GM21576 (cell line): ENCODE measurements around the gene CYP2W1.

Experiments used
- ATAC-seq: cut with Tn5 transposase; IDR thresholded peaks from one replicate; pipeline ENCODE4 v1.9.1; 2021; ENCODE audit warnings: mild to moderate bottlenecking, moderate library complexity; ENCODE audit not compliant: unreplicated experiment

Gene CYP2W1

DNA sequence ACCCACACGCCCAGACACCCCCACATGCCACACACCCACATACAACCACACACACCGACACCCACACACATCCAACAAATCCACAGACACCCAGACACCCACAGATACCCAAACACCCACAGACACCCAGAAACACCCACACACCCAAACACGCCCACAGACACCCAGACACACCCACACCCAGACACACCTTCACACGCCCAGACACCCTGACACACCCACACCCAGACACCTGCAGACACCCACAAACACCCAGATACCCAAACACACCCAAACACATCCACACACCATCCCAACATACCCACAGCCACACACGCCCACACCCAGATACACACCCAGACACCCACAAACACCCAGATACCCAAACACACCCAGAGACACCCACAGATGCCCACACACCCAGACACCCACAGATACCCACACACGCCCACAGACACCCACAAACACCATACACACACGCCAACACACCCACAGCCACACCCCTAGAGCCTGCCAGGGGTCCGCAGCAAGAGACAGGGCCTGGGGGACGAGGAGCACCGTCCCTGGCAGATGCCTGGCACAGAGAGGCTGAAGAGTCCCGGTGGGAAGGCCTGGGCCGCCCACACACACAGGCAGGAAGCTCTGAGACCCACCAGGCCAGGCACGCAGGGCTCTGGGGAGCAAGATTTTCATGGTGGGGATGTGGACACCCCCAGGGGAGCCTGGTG, 28.5 kb downstream of the CYP2W1 start:
- ATAC-seq = no peak

DNA sequence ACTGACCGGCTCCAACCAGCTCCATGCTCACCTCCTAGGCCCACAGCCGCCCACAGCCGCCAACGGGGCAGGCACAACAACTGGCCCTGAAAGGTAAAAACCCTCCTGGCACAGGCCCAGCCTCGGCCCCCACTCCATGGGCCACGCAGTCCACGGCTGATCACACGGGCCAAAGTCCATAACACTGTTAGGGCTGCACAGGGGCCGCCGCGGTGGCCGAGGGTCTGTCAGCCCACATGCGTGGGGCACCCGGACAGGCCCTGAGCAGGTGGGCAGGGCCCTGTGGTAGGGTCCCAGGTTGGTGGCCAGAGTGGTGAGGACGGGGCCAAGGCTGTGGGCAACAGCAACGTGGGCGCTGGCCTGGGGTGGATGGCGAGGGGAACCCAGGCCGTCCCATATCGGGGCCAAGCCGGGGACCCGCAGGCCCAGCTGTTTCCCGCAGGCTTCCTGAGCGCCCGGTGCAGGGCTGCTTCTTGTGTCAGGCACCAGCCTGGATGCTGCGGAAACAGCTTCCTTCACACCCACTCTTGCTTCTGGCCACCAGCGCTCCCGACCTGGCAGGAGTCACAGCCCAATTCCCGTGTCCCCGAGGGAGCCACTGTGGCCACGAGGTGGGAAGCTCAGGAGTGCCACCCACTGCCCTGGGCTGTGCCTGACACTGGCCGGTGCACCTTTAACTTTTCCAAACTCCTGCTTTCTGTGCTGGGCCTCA, 29.2 kb downstream of the CYP2W1 start:
- ATAC-seq = no peak

DNA sequence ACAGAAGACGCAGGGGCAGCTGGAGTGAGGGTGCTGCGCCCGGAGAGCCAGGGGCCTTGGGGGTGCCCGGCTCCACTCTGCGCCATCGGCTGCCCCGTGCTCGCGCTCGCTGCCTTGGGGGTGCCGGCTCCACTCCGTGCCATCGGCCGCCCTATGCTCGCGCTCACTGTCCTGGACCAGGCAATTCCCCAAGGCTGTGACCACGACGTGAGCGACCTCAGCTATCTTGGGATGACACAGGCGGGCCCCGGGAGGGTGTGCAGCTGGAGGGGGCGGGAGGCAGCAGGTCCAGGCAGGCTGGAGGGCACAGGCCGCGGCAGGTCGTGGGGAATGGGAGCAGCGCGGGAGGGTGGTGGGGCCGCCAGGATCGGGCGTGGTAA, 29.7 kb downstream of the CYP2W1 start:
- no peak for ATAC-seq

DNA sequence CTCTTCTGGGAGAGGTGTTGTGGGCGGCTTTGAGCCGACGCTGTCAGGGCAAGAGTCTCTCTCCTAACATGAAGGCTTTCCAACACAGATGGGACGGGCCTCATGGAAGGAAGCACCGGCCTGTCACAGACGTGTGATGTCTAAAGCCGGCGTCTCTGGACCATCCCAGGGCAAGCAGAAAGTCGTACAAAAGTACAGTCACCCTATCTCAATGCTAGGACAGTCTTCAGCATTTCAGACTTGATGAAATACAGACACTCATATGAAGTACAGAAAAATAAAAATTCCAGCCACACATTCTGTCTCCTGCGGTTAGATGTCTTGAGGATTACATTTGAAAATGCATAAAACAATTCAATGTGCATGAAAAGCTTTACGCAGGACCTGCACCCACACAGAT, 30.6 kb downstream of the CYP2W1 start:
- no peak for ATAC-seq

DNA sequence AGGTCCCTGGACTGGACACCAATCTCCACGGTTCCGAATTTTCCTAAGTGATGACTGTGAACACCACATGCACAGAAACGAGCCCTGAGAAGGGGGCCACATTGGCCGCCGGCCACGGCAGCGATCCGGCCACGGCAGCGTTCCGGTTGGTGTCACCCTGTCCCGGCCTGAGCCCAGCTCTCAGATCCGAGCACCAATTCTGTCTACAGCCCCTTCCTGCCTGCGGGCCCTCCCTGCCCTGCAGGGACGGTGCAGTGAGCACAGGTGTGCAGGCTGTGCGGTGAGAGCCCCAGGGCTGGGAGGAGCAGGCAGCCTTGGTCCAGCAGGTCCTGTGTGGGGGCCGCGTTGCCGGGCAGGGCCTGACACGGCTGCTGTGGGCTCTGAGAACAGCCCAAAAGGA, 31.7 kb downstream of the CYP2W1 start:
- no peak for ATAC-seq

DNA sequence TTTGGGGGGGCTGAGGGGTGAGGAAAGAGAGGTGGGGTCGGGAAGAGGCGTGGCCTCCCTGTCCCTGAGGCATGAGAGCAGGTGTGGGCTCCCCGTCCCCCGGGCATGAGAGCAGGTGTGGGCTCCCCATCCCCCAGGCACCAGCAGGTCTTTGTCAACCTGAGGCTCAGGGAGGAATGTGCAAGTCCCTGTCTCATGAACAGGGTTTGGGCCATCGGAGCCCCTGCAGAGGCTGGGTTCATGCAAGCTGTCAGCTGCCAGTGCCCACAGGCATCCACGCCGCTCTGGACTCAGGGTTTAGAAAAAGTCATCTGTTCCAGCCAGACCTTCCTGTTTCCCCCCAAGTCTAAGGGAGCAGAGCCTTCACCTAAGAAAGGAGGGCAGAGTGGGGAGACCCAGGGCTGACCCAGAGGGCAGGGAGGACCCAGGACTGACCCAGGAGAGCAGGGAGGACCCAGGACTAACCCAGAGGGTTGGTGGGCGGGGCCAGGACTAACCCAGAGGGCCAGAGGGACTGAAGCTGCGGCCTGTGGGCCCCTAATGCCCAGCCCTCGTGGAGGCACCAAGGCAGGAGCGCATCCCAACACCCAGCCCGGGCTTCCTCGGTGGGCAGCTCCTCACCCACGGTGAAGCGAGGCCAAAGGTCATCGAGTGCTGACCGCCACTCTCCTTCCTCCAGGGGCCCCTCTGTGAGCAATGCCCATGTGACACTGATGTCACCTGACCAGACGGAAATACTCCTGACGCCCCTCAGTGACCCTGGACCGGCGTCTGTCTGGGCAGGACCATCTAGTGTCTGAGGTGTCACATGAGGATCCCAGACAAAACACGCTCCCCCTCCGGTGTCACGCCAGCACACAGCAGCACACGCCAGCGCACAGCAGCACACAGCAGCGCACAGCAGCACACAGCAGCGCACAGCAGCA, 32.5 kb downstream of the CYP2W1 start:
- ATAC-seq = no peak

DNA sequence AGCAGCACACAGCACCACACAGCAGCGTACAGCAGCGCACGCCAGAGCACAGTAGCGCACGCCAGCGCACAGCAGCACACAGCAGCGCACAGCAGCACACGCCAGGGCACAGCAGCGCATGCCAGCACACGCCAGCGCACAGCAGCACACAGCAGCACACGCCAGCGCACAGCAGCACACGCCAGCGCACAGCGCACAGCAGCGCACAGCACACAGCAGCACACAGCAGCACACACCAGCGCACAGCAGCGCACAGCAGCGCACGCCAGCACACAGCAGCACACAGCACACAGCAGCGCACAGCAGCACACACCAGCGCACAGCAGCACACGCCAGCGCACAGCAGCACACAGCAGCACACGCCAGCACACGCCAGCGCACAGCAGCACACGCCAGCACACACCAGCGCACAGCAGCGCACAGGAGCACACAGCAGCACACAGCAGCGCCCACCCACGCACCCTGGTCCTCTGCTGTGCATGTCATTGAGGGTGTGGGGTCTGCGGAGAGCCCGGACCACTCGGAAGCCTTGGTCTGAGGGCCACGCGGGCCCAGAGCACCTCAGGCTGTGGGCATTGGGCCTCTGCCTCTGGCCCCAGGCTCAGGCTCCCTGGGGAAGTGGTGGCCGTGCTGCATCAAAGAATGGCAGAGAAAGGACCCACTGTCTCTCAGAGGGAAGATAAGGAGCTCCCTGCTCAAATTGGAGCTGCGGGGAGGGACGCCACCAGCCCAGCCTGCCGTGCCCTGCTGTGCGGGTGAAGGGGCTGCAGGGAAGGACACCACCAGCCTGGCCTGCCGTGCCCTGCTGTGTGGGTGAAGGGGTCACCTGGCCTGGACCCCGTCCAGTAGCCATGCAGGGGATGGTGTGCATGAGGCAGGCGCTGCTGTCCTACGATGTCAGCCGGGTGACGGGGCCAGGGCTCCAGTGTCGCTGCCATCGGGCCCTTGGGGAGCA, 33.9 kb downstream of the CYP2W1 start:
- ATAC-seq = no peak

DNA sequence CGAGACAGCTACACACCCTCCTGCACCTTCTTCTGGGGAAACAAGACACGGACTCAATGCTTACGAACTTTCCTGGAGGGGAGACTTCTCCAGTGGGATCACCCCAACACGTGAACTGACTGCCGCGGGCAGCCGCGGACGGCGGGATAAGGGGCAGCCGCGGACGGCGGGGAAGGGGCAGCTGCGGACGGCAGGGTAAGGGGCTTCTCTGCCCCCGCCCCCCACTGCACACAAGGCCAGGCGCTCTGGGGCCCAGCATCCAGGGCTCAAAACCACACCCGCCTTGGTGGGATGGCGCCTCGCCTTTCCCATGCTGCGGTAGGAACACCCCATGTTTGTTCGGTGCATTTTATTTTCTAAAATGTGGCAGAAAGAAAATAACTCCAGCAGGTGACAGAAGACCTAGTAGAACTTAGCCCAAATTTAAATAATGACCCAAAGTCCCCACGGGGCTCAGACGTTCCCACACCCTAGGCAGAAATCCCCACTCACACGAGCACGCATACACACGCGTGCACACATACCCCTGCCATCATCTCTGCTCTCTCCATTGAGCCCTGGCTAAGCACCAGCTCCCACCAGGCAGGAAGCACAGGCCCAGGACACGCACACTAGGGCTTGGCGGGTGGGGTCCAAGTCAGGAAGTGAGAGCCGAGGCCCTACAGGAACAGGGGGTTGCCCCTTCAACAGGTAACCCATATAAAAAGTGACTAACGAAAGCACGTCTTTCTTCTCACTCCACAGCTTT, 34.8 kb downstream of the CYP2W1 start:
- no peak for ATAC-seq

DNA sequence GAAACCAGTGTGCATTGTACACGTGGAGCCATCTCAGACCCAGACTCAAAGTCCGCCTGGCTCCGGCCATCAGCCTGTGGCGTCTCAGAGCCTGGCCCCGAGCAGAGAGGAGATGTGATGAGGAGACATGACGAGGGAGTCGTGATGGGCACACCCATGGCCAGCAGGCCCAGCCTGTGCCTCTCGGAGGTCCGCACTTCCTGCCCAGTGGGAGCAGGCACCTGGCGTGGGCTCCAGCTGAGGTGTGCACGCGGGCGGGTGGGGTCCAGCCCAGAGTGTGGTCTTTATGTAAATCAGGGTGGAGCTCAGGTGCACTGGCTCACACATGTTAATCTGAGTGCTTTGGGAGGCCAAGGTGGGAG, 35.3 kb downstream of the CYP2W1 start:
- ATAC-seq = no peak

DNA sequence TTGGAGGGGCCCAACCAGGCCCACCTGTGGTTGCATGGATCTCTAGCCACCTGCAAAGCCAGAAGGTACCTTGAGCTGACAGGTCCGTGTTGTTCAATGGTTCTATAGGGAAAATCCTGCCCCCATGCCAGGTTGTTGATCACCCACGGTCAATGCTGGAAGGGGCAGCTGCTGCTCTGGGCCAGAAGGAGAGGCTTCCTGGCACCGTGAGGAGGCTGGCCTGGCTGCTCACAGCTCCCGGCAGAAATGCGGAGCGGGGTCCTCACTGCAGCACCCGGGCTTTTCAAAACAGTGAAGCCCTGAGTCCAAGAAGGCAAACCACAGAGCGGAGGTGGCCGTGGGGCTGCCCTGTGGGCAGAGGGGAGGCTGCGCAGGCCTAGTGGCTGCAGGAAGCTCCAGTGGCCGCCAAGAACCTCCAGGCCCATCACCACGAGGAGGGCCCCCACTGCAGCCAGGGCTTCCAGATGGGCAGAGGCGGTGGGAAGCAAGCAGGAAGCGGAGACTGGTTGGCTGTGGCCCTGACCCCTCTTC, 36.3 kb downstream of the CYP2W1 start:
- ATAC-seq = no peak

DNA sequence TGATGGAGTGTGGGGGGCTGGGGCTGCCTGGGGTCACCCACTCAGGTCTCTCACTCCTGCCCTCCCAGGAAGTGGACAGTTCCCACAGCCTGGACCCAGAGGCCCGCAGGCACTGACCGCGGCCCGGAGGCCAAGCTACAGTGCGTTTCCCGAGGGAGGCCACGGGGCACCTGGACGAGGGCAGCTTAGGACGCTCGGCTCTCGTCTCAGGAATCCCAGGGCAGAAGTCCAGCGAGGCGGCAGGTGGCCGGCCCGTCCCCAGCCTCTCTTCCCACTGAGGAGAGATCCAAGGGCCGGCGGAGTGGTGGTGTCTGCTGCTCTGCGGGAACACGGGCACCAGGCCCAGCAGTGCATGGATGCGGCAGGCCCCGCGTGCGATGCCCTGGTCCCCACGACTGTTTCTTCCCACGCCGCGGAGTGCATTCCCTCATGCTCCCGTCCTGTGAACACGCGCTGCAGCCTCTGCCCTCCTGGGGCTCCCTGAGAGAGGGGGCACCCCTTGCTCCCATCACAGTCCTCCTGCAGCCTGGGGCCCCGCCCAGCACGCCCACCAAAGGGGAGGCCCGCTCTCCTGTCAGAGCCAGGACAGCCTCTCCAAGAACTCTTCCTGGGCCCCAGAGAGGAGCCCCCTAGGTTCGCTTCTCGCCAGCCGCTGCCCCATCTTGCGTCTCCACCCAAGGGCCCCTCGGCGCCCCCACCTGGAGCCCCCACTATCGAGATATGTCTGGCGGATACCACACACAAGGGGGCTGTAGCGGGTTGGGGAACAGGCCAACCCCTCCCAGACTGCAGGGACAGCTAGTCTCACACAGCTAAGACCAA, 37.0 kb downstream of the CYP2W1 start:
- ATAC-seq = no peak

DNA sequence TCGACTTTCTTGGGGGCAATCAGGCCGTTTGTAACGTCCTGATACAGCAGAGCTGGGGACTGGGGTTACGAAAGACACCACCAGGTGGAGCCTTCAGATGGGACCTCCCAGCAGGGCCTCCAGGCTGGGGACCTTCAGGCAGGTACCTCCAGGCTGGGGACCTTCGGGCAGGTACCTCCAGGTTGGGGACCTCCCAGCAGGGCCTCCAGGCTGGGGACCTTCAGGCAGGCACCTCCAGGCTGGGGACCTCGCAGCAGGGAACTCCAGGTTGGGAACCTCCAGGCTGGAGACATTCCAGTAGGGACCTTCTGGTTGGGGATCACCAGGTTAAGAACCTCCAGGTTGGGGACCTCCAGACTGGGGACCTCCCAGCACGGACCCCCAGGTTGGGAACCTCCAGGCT, 37.9 kb downstream of the CYP2W1 start:
- ATAC-seq = no peak

DNA sequence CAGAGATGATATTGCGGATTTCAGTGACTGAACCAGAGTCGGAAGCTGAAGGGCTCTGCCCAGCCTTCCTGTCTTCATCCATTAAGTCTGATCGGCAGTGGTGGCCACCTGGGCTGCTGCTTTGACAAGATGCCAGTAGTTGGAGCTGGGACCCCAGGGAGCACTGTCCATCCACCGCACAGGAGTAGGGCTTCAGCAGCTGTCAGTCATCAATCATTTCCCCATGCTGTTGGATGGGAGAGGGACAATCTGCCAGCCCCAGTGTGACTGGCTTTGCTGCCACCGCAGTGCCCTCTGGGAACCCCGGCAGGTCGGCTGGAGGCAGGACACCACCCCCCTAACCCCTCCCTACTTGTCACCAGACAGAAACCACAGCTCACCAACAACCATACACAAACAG, 38.4 kb downstream of the CYP2W1 start:
- ATAC-seq = no peak

DNA sequence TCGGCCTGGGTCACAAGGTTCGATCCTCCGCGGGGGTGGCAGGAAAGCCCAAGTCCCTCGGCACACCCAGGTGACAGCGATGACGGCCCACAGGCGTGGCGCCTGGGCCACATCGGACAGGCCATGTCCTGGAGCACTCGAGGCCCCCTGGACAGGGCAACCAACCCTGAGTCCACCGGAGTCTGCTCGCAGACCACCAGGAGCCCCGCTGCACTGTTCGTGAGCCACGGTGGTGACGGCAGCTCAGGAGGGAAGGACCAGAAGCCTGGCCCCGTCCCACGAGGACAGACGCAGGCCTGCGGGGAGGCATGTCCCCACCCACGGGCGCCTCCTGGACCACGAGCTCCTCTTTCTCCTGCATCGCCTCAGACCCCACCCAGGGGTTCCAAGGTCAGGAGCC, 39.0 kb downstream of the CYP2W1 start:
- ATAC-seq = no peak

DNA sequence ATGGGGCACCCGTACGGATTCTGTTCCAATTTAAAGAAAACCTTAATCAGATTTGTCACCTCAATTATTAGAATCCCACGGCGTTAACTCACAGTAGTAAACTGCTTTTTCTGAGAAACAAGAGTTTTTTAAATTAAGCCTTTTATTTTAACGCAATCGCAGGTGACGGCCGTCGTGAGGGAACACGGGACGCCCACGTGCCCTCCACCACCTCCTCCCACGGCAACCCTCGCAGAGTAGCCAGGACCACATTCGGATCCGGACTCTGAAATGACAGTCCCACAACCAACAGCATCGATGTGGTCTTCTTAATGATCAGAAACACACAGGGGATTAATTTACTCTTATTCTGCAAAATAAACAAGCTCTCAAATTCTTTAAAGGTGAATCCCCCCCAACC, 39.4 kb downstream of the CYP2W1 start:
- ATAC-seq = no peak

DNA sequence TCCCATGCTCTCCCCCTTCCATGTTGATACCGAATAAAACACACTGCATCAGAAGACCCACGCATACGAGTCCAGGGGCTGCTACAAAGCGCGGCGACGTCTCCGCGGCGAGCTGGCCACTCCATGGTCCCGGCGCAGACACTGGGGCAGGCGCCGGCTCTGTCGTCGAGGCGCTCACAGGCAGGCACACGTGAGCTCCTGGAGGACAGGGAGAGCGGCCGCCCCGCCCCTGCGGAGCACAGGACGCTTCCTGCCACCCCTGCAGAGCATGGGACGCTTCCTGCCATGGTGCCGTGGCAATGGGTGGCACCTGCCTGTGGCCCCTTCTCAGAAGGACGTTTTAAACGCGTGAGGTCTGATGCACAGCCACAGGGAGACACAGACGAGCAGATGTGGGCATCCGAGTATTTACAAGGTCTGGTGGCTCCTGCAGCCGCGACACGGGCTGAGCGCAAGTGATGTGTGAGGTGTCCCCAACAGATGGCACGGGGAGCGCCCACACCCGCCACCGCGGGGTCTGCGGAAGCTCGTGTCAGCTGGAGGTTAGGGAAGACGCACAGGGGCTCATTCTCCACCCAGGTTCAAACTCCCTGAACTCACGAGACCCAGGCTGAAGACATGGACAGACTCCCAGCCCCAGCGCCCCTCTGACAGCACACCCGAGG, 40.0 kb downstream of the CYP2W1 start:
- no peak for ATAC-seq

DNA sequence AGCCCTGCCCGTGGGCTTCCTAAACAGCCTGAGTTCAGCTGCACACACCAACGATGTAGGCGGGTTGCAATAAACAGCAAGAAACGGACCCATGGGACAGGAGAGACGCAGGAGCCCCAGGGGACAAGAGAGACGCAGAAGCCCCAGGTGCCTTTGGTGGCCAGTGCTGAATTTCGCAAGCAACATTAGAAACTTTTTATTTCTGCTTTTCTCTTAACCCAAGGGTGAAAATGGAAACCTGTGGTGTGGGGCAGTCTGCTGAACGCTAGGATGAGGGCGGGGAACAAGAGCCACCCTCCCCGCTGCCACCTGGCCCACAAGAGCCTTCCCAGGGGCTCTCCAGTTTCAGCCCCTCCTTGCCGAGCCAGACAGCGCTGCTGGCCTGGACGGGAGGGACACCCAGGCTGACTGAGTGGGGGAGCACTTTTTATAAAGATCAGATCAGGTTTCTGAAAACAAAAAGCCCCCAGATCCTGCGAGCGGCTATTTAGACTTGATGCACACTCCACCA, 41.4 kb downstream of the CYP2W1 start:
- peak; percentile 48 for ATAC-seq
